Measurements from ENCODE around the gene AKAP13. TPM values are rescaled to one million over a fixed set of nuclear protein-coding genes. Genes with fewer than 3 reads are reported as not detected.

Gene AKAP13
- polyA plus RNA-seq, 4 donors: 71.3 to 100 (median 83.7) TPM

DNA sequence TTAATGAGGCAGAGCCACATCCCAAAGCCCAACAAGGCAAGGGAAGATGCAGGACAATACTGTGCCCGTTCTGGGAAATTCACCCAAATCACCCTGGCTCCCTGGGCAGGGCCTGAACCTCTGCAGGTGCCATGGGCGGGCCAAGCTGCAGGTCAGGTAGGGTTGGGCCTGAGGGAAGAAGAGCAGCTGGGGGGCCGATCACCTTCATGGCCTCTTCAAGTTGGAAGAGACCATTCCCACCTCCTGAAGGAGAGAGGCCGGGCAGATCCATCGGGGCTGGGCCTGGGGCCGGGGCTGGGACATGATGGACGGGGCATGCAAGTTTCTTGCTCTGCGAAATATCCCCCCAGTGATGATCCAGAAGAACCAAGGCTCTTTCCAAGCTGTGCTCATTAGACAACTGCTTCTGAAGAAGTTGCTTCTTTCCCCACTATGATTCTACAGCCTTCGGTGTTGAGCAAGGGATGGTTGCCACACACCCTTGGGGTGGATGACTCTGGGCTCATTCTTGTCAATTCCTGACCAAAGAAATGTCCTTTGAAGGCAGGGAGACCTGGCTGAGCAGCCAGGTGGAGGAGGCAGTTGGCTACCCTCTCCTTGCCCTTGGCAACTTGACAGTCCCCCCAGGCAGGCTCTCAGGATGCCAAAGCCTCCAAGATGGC, 376.1 kb downstream of the AKAP13 start:
- DNase-seq (ENCODE audit: low read depth in 4 of 4, low spot score in 2 of 4): no peak

- DNase-seq (ENCODE audit: low read depth in 4 of 4, low spot score in 2 of 4): no peak
Measured at GRCh38 chr15:85757073-85757938, 376.9 kb downstream of the AKAP13 start.

- DNase-seq (ENCODE audit: low read depth in 4 of 4, low spot score in 2 of 4): no peak
Measured at GRCh38 chr15:85757939-85758654, 377.7 kb downstream of the AKAP13 start.

GRCh38 chr15:85758655-85758978, 378.2 kb downstream of the AKAP13 start:
- DNase-seq (ENCODE audit: low read depth in 4 of 4, low spot score in 2 of 4): no peak

- no peak for DNase-seq (ENCODE audit: low read depth in 4 of 4, low spot score in 2 of 4)
Measured at GRCh38 chr15:85759376-85759775, 379.0 kb downstream of the AKAP13 start.

DNA sequence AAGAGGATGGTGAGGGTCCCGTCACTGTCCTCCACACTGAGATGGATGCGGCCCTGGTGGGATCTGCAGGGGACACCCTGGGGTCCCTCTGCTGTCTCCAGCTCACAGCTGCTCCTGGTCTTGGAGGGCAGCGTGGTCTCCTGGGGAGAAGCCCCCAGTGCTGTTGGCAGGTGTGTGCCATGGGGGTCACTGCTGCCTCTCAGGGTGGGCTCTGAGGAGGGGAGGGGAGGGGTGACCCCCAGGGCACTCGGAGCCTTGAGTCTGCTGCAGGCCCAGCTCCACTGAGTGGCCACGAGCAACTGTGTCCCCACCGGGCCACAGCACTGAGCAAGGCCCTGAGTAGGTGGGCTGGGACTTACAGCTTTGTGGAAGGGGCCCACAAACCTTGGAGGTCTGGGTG, 379.6 kb downstream of the AKAP13 start:
- DNase-seq (ENCODE audit: low read depth in 4 of 4, low spot score in 2 of 4): no peak

DNA sequence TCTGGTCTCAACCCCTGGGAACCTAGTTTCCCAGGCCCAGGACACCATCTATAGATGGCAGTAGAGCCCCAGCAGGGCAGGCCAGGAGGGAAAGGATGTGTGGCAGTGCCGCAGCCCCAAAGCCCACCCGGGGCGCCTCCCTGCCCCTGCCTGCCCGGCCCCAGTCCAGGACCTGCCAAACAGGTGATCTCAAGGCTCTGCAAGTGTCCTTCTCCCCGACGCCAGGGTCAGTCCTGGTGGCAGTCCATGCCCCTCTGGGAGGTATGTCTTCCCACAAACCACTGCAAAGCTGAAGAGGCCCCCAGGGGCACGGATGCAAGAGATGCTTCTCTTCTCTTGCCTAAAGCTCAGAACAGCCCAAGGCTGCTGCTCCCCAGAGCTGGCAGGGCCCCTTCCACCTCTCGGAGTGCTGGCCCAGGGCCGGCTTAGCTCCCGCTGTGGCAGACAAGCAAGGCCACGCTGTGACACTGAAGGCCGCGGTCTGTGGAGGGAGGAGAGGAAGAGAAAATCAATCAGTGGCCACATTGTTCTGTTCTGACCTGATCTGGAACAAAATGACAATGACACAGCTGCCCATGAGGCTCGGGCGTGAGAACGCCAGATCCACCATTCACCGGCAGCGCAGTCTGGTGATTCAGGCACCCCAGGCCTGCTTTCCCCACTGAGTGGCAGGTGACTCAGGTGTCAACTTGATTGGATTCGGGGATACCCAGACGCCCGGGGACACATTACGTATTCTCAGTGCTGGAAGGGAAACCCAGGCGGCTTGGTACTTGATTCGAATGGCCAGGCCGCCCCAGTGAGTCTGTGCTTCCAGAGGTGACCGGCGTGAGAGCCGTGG, 380.3 kb downstream of the AKAP13 start:
- DNase-seq (ENCODE audit: low read depth in 4 of 4, low spot score in 2 of 4): no peak

GRCh38 chr15:85761635-85762034, 381.2 kb downstream of the AKAP13 start:
- DNase-seq (ENCODE audit: low read depth in 4 of 4, low spot score in 2 of 4): no peak

- no peak for DNase-seq (ENCODE audit: low read depth in 4 of 4, low spot score in 2 of 4)
Measured at GRCh38 chr15:85762039-85762755, 381.8 kb downstream of the AKAP13 start.

GRCh38 chr15:85762756-85763127, 382.3 kb downstream of the AKAP13 start:
- no peak for DNase-seq (ENCODE audit: low read depth in 4 of 4, low spot score in 2 of 4)

DNA sequence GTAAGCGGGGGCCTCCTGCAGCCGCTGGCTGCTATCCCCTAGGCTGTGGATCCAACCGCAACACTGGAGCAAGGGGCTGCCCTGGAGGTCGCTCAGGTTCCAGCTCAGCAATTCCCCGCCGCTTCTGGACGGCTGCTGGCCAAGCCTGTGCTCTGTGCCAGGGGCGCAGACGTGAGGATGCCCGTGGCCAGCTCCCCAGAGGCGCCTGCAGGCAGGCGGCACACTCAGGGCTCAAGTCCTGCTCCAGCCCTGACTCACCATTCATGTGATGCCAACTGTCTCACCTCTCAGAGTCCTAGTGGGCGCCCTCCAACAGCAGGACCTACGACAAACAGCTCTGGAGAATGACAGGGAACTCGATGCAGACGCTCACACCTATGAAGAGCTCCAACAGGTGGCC, 382.8 kb downstream of the AKAP13 start:
- DNase-seq (ENCODE audit: low read depth in 4 of 4, low spot score in 2 of 4): no peak

DNA sequence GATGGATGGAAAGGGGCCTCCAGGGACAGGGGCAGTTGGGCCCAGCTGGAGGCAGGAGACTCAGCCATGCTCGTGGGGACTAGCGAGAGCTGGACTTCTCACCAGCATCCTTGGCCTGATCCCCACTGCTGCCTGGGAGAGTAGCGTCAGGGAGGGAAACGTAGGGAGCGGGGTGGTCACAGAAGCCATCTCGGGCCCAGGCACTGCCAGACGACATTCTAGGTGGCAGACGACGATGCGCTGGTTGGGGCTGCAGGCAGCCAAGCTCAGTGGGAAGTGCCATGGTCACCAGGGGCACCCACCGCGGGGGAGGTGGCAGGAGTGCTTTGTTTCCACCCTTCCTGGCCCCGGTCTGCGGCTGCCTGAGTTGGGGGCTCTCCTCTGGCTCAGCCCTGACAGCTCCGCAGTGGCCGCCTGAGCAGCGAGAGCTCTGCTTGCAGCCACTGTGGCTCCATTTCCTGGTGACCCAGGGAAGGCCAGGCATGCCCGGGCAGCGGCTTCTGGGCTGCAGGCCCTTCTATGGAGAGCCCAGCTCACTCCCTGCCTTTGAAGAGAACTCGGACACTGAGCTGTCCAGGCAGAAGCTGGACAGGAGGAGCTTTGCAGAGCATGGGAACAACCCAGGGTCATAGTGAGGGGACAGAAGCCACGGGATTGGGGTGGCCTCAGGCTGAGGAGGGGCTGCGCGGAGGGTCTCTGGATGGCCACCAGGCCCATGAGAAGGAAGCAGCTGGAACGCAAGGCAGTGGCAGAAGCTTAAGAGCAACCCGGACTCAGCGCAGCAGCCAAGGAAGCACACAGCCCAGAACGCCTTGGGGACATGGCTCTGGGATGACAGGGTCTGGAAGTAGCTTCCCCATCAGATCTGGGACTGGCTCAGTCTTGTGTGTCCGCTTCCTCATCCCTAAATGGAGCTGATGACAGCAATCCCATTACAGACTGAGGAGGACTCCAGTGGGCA, 383.6 kb downstream of the AKAP13 start:
- no peak for DNase-seq (ENCODE audit: low read depth in 4 of 4, low spot score in 2 of 4)

DNA sequence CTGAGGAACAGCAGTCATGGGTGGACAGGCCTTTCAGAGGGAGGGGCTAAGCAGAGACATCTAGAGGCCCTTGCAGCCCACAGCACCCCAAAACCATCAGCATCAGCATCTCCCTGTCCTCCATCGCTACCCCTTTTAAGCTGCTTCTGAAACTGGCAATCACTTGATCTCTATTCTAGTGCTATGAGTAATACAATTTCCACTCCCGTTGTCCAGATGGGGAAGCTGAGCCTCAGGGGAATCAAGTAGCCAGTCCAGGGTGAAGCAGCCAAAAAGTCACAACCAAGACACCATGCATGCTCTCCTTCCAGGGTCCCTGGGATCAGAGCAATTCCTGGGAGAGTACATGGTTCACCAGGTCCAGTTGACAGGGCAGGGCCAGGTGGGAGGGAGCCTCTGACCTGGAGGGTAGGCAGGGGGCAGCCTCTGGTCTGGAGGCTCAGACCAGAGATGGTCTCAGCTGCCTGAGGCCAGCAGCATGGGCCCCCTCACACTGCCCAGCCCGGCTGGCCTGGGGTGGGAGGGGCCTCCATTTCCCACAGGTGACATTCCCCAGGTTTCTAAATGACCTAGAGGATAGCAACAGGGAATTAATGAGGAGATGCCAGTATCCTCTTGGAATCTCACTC, 384.4 kb downstream of the AKAP13 start:
- no peak for DNase-seq (ENCODE audit: low read depth in 4 of 4, low spot score in 2 of 4)

GRCh38 chr15:85766001-85766831, 385.8 kb downstream of the AKAP13 start:
- no peak for DNase-seq (ENCODE audit: low read depth in 4 of 4, low spot score in 2 of 4)

DNA sequence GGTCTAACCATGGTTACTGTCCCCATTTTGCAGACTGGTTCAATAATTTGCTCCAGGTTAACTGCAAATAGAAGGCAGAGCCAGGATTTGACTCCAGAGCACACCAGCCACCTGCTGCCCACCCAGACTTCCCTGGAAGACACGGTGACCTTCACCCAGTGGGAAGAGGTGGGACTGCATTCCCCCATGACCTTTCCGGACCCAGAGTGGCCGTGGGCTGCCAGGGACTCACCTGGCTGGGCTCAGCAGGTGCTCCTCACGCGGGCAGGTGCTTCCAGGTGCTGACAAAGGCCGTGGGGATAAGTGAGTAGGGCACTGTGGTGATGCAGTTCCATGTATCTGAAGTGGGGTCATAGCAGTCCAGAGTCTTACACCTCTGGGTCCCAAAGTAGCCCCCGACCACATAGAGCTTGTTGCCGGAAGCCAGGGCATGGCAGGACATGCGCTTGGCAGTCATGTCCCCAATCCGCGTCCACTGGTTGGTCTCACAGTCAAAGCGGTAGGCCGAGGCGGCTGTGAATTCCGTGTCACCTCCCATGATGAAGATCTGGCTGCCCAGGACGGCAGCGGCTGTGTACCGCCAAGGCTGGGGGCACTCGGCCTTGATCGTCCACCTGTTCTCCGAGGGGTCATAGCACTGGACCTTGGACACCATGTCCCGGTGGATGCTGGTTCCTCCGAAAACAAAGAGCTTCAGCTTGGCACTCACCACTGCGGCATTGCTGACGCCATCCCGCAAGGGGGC, 387.6 kb downstream of the AKAP13 start:
- no peak for DNase-seq (ENCODE audit: low read depth in 4 of 4, low spot score in 2 of 4)

DNA sequence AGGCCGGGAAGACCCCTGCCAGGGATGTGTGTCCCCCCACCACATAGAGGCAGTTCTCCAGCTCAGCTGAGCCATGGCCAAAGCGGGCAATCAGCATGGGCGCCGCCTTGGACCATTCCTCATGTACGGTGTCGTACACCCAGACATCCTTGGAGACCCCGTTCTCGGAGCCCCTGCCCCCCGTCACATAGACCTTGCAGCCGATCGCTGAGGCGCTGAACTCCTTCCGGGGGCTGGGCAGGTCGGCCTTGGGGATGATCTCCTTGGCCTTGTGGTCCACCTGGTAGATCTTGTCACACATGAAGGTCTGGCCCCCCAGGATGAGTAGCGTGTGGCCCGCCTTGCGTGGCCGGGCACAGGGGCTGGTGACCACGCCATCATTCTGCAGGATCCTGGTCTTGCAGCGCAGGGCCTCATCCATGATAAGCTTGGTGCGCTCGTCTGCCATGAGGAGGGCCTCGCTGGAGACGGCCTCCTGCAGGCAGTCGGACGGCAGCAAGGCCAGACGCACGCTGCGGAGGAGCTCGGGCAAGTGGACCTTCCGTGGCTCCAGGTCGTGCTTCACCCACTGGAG, 388.3 kb downstream of the AKAP13 start:
- DNase-seq (ENCODE audit: low read depth in 4 of 4, low spot score in 2 of 4): no peak
